Panc1 (cell line): ENCODE measurements around the gene NPAS3. TPM values are rescaled to one million over a fixed set of nuclear protein-coding genes. Genes with fewer than 3 reads are reported as not detected.

ENCODE experiments used
- ATAC-seq: fragments of 200-7000 bp; cut with Tn5 transposase; 2 replicates; pipeline ENCODE4 v1.9.1; 2020; ENCODE audit warnings: mild to moderate bottlenecking, moderate library complexity
- BruUV-seq: library from RNA; stranded (reverse); fragments of 400-500 nt; replicated peaks from 2 replicates; lab custom pipeline; 2021; lab: Mats Ljungman, UMichigan
- CTCF ChIA-PET: fragments of 300-600 bp; sonication (Branson Sonifier 250); formaldehyde crosslinking; loops from one replicate; lab custom pipeline; 2022; ENCODE audit warnings: antibody characterized with exemption; lab: Charles Lee
- POLR2A ChIA-PET: fragments of 300-600 bp; sonication (Branson Sonifier 250); formaldehyde crosslinking; loops from one replicate; lab custom pipeline; 2022; ENCODE audit warnings: antibody characterized with exemption; lab: Charles Lee
- DNase-seq: peaks from one replicate; pipeline ENCODE4 v3.0.0-alpha.2; 2010; ENCODE audit warnings: low read depth, low spot score
- H3K27ac ChIP-seq: 2 replicates; pipeline ENCODE4 v1.5.1; 2011; ENCODE audit warnings: mild to moderate bottlenecking, low read length, inconsistent platforms
- H3K27me3 ChIP-seq: fragments of 200-500 bp; sonication (Bioruptor generic); 2 replicates; pipeline ENCODE4 v1.6.0; 2014; ENCODE audit warnings: low read length, inconsistent platforms; ENCODE audit not compliant: control insufficient read depth, insufficient read depth
- H3K36me3 ChIP-seq: fragments of 200-500 bp; sonication (Bioruptor generic); 2 replicates; pipeline ENCODE4 v1.5.1; 2014; ENCODE audit warnings: inconsistent platforms, mild to moderate bottlenecking, low read length, moderate library complexity; ENCODE audit not compliant: control insufficient read depth, insufficient read depth
- H3K4me1 ChIP-seq: 2 replicates; pipeline ENCODE4 v1.5.1; 2011; ENCODE audit warnings: inconsistent platforms, mild to moderate bottlenecking, low read length, moderate library complexity; ENCODE audit not compliant: control insufficient read depth, insufficient read depth
- H3K4me3 ChIP-seq, 2 experiments: 2 replicates each; pipeline ENCODE4 v1.5.1; 2011 to 2012; ENCODE audit warnings: low read depth in 2 of 2, low read length in 2 of 2, mild to moderate bottlenecking in 2 of 2, inconsistent platforms in 1 of 2, moderate library complexity in 1 of 2
- H3K9me3 ChIP-seq: fragments of 200-500 bp; sonication (Bioruptor generic); 2 replicates; pipeline ENCODE4 v1.5.1; 2014; ENCODE audit warnings: low read depth, mild to moderate bottlenecking, inconsistent platforms, low read length, moderate library complexity; ENCODE audit not compliant: control insufficient read depth, insufficient read depth
- POLR2AphosphoS5 ChIP-seq: IDR thresholded peaks from 2 replicates; pipeline ENCODE4 v1.6.1; 2012; ENCODE audit warnings: mild to moderate bottlenecking, low read depth, low read length, moderate library complexity
- REST ChIP-seq, 2 experiments: IDR thresholded peaks; 2 replicates each; pipeline ENCODE4 v1.6.1; 2011 to 2012; ENCODE audit warnings: low read depth in 2 of 2, control low read depth in 1 of 2, low read length in 1 of 2, mild to moderate bottlenecking in 1 of 2, moderate library complexity in 1 of 2; ENCODE audit not compliant: insufficient read depth in 1 of 2
- SIN3A ChIP-seq: IDR thresholded peaks from 2 replicates; pipeline ENCODE4 v1.6.1; 2012; ENCODE audit warnings: low read depth, mild to moderate bottlenecking, low read length, moderate library complexity, borderline replicate concordance; ENCODE audit not compliant: insufficient read depth
- TCF7L2 ChIP-seq: IDR thresholded peaks from 2 replicates; pipeline ENCODE4 v1.6.1; 2011; ENCODE audit warnings: mild to moderate bottlenecking, low read depth, low read length, inconsistent platforms
- in situ Hi-C: cut with HindIII; loops from 2 replicates; pipeline ENCODE4 v1.10.0; 2016; ENCODE audit warnings: low sequenced_read_pairs, low pct_unique_long_range_greater_than_20kb
- intact Hi-C: fragments of 100-400 bp; cut with micrococcal nuclease; formaldehyde crosslinking; loops from one replicate; pipeline ENCODE4 v1.10.0; 2022; ENCODE audit not compliant: unreplicated experiment
- total RNA-seq: library from RNA; stranded (reverse); gene quantifications from one replicate; pipeline ENCODE4 v1.2.1, GENCODE V29; 2021; ENCODE audit not compliant: unreplicated experiment
- TF ChIP-seq, protein P1 (sequence below): fragments of 450-650 bp; IDR thresholded peaks from 2 replicates; pipeline ENCODE4 v1.5.1; 2017; ENCODE audit warnings: mild to moderate bottlenecking

The NPAS3 gene
- total RNA-seq, 1 experiment from 2014 or later: 0.23 TPM

- TF ChIP-seq, protein P1, sequence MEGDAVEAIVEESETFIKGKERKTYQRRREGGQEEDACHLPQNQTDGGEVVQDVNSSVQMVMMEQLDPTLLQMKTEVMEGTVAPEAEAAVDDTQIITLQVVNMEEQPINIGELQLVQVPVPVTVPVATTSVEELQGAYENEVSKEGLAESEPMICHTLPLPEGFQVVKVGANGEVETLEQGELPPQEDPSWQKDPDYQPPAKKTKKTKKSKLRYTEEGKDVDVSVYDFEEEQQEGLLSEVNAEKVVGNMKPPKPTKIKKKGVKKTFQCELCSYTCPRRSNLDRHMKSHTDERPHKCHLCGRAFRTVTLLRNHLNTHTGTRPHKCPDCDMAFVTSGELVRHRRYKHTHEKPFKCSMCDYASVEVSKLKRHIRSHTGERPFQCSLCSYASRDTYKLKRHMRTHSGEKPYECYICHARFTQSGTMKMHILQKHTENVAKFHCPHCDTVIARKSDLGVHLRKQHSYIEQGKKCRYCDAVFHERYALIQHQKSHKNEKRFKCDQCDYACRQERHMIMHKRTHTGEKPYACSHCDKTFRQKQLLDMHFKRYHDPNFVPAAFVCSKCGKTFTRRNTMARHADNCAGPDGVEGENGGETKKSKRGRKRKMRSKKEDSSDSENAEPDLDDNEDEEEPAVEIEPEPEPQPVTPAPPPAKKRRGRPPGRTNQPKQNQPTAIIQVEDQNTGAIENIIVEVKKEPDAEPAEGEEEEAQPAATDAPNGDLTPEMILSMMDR: no peak
- TF ChIP-seq SIN3A (no peak), POLR2AphosphoS5 (no peak), REST (IDR thresholded peaks at IDR 0.05; ENCODE audit: insufficient read depth in 1 of 2, low read depth in 2 of 2, low read length in 1 of 2) (no peak), TCF7L2 (no peak)
- no peaks in the 10 kb centered on the region for H3K9me3 ChIP-seq
- peak overlapping the region; percentile 48 to 72 for H3K4me3 ChIP-seq
- no peak; the same call in 1 of the 2 replicates for ATAC-seq
- ChIA-PET CTCF (no interaction called here), POLR2A (no interaction called here)
- H3K4me1 ChIP-seq: no peaks in the 10 kb centered on the region
- DNase-seq: peak; percentile 10
- H3K36me3 ChIP-seq: no peaks in the 10 kb centered on the region
- in situ Hi-C loops (no loop called here), intact Hi-C loops (no loop called here)
- H3K27ac ChIP-seq: peak overlapping the region; percentile 65
- H3K27me3 ChIP-seq: no peaks in the 10 kb centered on the region
- no TSS peak for BruUV-seq
These were observed 41.5 kb upstream of the NPAS3 start for GRCh38 chr14:32896979-32897697.

- CTCF ChIA-PET: no interaction called here
- intact Hi-C loops: no loop called here
- H3K4me1 ChIP-seq: no peaks in the 10 kb centered on the region
These were observed 41.0 kb upstream of the NPAS3 start for GRCh38 chr14:32897698-32898064.

More at GRCh38 chr14:32897698-32898064, 41.0 kb upstream of the NPAS3 start:
- peak overlapping the region; percentile 65; the same call in 1 of the 2 replicates for H3K27ac ChIP-seq
- DNase-seq: no peak
- in situ Hi-C loops: no loop called here
- no peaks in the 10 kb centered on the region for H3K9me3 ChIP-seq
- BruUV-seq: no TSS peak
- H3K36me3 ChIP-seq: no peaks in the 10 kb centered on the region
- POLR2A ChIA-PET: no interaction called here
- ATAC-seq: no peak
- no peaks in the 10 kb centered on the region for H3K27me3 ChIP-seq
- peak overlapping the region; percentile 48 to 72 for H3K4me3 ChIP-seq
- TF ChIP-seq, protein P1: no peak
- TF ChIP-seq POLR2AphosphoS5 (no peak), SIN3A (no peak), TCF7L2 (no peak), REST (IDR thresholded peaks at IDR 0.05; ENCODE audit: insufficient read depth in 1 of 2, low read depth in 2 of 2, low read length in 1 of 2) (no peak)
